HG02798 (cell line): ENCODE results near the gene HAND2.

Experiments used
- ATAC-seq: cut with Tn5 transposase; IDR thresholded peaks from one replicate; pipeline ENCODE4 v1.9.1; 2021; ENCODE audit warnings: mild to moderate bottlenecking; ENCODE audit not compliant: unreplicated experiment, poor library complexity

The HAND2 gene

GRCh38 chr4:173482330-173482931, 47.6 kb downstream of the HAND2 start:
- ATAC-seq, result no peak

- ATAC-seq, result no peak
Measured at GRCh38 chr4:173478913-173479283, 51.1 kb downstream of the HAND2 start.

- no peak for ATAC-seq
Measured at GRCh38 chr4:173478201-173478912, 51.7 kb downstream of the HAND2 start.

- ATAC-seq, result no peak
Measured at GRCh38 chr4:173477016-173477415, 53.0 kb downstream of the HAND2 start.
